Measurements from ENCODE around the gene KCTD5. TPM values are rescaled to one million over a fixed set of nuclear protein-coding genes. Genes with fewer than 3 reads are reported as not detected.

Gene KCTD5
- total RNA-seq, 1 experiment from 2014 or later: 42.1 TPM

- no peak for TF ChIP-seq REST (IDR thresholded peaks at IDR 0.05; ENCODE audit: low read depth)
- no peak for TF ChIP-seq ELF1 (IDR thresholded peaks at IDR 0.05; ENCODE audit: borderline replicate concordance, low read depth)
- TF ChIP-seq ZFX (IDR thresholded peaks at IDR 0.05): no peak
- TF ChIP-seq ZNF274 (IDR thresholded peaks at IDR 0.05; ENCODE audit: low read depth, low read length): no peak
- no peak for TF ChIP-seq ATF3 (IDR thresholded peaks at IDR 0.05)
- TF ChIP-seq FOSL1 (IDR thresholded peaks at IDR 0.05; ENCODE audit: low read depth): no peak
- TF ChIP-seq TCF7L2 (IDR thresholded peaks at IDR 0.05; ENCODE audit: borderline replicate concordance, extremely low read depth, insufficient read depth, insufficient read length): no peak
- no peak for TF ChIP-seq CTCF (IDR thresholded peaks at IDR 0.05 in 2 of 3, conservative IDR thresholded peaks at IDR 0.05 in 1 of 3; ENCODE audit: borderline replicate concordance in 1 of 3, insufficient read depth in 1 of 3, low read depth in 2 of 3, low read length in 2 of 3)
- TF ChIP-seq POLR2A (IDR thresholded peaks at IDR 0.05; ENCODE audit: borderline replicate concordance, extremely low read depth, insufficient read depth, insufficient read length): no peak
- TF ChIP-seq YY1 (IDR thresholded peaks at IDR 0.05; ENCODE audit: extremely low read depth, insufficient replicate concordance, low read depth, low read length): no peak
Observed at GRCh38 chr16:2744711-2745110, 62.4 kb downstream of the KCTD5 start (continued).
